ENCODE data around the gene EXOSC7.

The EXOSC7 gene

GRCh38 chr3:44993471-44994205 is 17.6 kb downstream of the EXOSC7 start:
- DNase-seq (ENCODE audit: low read depth in 3 of 3), result no peak

DNA sequence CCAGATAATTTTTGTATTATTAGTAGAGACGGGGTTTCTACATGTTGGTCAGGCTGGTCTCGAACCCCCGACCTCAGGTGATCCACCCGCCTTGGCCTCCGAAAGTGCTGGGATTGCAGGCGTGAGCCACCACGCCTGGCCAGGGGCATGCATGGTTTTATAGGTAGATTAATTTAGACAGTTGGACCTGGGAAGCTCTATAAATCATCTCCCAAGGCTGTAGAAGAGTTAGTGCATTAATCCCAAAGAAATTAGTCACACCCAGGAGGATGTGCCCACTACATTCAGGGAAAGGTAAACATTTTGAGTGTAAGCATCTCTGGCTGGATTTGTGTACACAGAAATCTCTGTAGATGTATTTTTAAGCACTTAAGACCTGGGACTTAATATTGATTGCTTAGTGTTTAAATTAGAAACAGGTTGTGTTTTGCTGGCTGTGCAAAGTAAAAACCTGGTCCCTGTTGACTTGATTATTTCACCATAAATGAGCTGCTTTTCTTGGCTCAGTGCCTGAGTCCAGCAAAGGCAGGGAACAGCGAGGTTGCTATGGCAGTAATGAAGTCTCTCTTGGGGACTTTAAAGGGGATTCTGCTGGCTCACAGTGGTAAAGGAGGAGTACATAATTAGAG is 19.2 kb downstream of the EXOSC7 start:
- DNase-seq (ENCODE audit: low read depth in 3 of 3), result no peak

GRCh38 chr3:44996556-44996969 is 20.5 kb downstream of the EXOSC7 start:
- DNase-seq (ENCODE audit: low read depth in 3 of 3), result no peak

- DNase-seq (ENCODE audit: low read depth in 3 of 3), result no peak
Measured at GRCh38 chr3:44999782-45000181, 23.7 kb downstream of the EXOSC7 start.

DNA sequence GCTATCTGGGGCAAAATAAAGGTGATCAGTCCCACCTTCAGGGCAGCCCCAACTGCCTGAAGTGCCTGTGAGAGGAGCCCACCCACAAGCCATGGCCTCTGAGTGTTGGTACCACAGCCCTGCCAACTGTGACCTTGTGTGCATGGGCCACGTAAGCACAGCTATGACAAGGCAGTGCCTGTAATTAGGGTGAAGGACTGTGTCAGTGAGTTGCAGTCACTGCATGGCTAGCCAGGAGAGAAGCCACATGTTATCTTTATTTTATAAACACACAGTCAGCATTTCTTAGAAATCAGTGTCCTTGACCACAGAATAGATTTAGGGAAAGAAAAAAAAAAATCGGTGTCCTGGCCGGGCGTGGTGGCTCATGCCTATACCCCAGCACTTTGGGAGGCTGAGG is 24.8 kb downstream of the EXOSC7 start:
- no peak for DNase-seq (ENCODE audit: low read depth in 3 of 3)

DNA sequence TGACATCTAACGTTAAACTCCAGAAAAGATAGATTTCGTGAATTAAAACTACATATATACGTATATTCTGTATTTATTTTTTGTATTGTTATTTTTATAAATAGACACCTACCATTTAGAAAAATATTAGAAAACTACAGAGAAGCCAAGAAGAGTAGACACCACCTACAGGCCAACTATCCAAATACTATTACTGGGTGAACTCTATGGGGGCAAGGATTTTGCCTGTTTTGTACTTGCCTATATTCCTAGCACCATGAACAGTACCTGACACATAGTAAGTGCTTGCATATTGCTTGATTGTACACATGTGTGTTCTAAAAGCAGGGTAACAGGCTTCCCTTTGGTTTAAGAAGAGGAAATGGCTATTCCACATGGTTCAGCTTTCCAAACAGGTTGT is 25.7 kb downstream of the EXOSC7 start:
- DNase-seq (ENCODE audit: low read depth in 3 of 3), result no peak

DNA sequence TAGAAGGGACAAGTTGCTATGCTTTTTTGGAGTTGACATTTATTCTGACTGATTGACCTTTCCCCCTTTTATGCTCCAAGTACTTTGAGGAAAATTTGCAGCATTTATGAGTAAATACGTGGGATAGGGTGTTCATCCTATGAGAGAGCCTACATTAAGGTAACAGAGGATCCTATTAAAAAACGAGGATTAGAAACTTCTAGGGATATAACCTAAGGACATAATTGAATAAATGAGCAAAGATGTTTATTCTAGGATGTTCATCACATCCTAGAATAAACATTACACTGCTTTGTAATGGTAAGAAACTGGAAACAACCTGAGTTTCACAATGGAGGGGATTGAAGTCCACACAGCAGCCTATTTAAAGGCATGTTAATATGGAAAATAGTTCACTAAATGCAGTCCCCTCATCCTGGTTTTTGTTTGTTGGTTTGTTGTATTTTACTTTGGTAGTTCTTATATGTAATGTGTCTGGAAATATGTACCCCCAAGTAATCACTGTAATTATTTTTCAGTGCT is 26.2 kb downstream of the EXOSC7 start:
- no peak for DNase-seq (ENCODE audit: low read depth in 3 of 3)

- DNase-seq (ENCODE audit: low read depth in 3 of 3), result no peak
Measured at GRCh38 chr3:45002720-45003119, 26.7 kb downstream of the EXOSC7 start.

- no peak for DNase-seq (ENCODE audit: low read depth in 3 of 3)
Measured at GRCh38 chr3:45003406-45003805, 27.4 kb downstream of the EXOSC7 start.

GRCh38 chr3:45003859-45004258 is 27.8 kb downstream of the EXOSC7 start:
- DNase-seq (ENCODE audit: low read depth in 3 of 3), result no peak

DNA sequence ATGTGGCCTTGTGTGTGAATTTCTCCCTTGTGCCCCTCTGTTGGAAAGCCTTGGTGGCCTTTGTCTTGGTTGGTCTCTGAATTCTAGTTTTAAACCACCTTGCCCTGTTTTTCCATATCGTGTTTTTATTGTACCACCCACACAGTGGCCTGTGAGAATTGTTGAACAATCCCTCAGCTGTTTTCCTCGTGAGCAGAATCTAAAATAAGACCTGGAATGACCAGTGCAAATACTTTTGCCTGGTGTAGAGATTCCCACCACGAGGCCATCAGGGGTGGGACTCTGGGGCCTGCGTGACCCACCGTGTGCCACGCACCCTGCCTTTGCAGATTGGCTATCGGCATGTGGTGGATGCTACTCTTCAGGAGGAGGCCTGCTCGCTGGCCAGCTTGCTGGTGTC is 31.0 kb downstream of the EXOSC7 start:
- no peak for DNase-seq (ENCODE audit: low read depth in 3 of 3)

DNA sequence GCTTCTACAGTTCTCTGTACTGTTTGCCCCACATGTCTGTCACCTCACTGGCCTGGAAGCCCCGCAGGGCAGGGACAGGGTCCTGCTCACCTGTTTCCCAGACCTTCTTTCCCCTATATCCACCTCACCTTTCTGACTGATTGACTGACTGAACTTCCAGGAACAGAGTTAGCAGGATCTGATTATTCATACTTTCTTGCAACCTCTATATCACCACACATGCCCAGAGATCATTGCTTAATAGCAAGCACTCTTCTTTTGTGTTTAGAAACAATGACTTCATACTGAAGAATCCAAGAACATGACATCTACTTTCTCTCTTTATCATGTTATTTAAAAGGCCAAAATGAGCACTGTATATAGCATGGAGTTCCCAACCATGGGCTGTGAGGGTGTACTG is 32.1 kb downstream of the EXOSC7 start:
- DNase-seq (ENCODE audit: low read depth in 3 of 3), result no peak

GRCh38 chr3:45009868-45010267 is 33.8 kb downstream of the EXOSC7 start:
- no peak for DNase-seq (ENCODE audit: low read depth in 3 of 3)

DNA sequence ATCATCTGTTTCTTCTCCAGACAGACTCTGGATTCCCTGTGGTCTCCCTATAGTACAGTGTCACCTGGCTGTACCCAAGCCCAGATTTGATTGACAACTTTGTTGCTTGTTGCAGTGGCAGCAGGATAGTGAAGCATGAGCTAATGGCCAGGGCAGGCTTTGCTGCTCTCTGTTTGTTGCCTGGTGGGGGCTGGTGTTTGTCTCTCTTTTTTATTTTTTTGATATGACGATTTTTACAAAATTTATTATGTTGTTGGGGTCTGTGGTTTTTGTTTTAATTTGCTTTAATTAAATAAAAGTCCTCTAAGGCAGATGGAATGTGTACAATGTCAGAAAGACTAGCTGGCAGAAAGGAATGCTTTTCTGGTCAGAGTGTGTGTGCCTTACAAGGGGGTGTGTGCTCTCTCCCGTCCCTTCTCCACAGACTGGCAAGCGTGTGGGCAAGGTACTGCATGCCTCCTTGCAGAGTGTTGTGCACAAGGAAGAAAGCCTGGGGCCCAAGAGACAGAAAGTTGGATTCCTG is 34.8 kb downstream of the EXOSC7 start:
- no peak for DNase-seq (ENCODE audit: low read depth in 3 of 3)

- no peak for DNase-seq (ENCODE audit: low read depth in 3 of 3)
Measured at GRCh38 chr3:45011756-45012508, 35.9 kb downstream of the EXOSC7 start.

DNA sequence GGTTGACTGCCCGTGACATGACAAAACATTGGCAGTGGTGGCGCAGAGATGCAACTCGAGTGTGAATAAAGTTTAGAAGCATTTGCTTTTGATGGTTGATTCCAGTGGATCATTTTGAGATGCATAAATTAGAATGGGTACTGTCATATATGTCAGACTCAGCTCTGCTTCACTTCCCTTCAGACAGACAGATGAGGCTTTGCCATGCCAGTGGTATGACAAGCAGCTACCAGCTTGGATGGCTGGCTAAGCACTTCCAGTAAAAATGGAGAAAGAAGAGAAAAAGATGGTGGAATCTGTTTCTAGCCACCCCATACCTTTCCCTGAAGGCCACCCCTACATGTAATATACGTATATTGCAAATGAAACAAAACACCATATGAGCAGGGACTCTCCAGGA is 36.5 kb downstream of the EXOSC7 start:
- DNase-seq (ENCODE audit: low read depth in 3 of 3), result no peak

DNA sequence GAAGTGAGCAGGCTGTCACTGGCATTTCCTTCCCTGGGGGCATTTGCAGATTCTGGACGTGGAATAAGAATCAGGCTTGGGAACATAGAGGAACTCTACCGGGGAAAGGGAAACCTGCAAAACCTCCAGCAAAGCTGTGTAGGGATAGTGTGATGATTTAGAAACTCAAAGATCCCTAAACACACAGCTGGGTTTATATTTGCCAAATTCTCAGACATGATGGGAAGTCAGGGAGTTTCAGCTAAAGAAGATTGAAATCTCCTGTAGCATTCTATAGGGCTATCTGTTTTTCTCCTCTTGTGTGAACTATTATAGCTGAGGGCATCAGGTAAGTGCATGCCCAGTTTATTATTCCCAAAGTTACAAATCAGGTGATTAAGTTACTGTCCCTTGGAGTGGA is 40.9 kb downstream of the EXOSC7 start:
- DNase-seq (ENCODE audit: low read depth in 3 of 3), result no peak

- no peak for DNase-seq (ENCODE audit: low read depth in 3 of 3)
Measured at GRCh38 chr3:45017821-45018220, 41.8 kb downstream of the EXOSC7 start.

GRCh38 chr3:45020534-45020933 is 44.5 kb downstream of the EXOSC7 start:
- DNase-seq (ENCODE audit: low read depth in 3 of 3), result no peak

DNA sequence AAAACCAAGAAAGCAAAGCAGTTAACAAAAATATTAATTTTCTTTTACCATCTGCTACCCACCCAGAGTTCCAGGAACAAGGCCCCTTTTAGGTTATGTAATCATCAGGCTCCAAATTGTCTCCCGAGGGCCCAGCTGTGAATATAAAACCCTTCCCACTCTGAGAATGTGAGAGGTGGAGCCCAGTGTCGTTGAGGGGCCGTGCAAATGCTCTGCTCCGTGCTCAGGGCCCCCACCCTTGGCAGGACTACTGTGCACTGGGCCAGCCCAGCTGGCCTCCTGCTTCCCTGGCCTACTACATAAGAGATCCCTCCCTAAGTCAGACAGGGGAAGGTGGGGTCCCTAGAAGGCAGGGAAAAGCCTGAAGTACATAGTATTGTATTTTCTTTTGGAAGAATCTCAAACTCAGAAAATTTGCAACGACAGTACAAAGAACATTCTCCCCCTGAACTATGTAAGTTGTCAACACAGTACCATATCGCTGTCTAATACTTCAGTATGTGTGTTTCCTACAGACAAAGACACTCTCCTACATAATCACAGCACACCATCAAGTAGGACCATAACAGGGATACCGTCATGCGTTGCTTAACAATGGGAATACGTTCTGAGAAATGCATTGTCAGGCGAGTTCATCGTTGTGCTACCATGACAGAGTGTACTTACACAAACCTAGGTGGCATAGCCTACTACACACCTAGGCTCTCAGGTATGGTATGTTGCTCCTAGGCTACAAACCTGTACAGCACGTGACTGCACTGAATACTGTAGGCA is 45.7 kb downstream of the EXOSC7 start:
- DNase-seq (ENCODE audit: low read depth in 3 of 3), result no peak

GRCh38 chr3:45023675-45024074 is 47.6 kb downstream of the EXOSC7 start:
- DNase-seq (ENCODE audit: low read depth in 3 of 3), result no peak

Measured in stimulated activated CD4-positive, alpha-beta T cell treated with anti-CD3 and anti-CD28 coated beads, TNF-alpha, amount 100 ng/mL, for 4 hours (primary cell).